Right ventricle myocardium inferior (tissue), 1 donor: ENCODE data around the gene MYCBPAP. TPM values are rescaled to one million over a fixed set of nuclear protein-coding genes. Genes with fewer than 3 reads are reported as not detected.

Source experiments
- ATAC-seq: fragments of 200-7000 bp; cut with Tn5 transposase; one replicate; pipeline ENCODE4 v1.9.1; 2020; ENCODE audit warnings: mild to moderate bottlenecking, moderate library complexity
- DNase-seq: peaks from one replicate; pipeline ENCODE4 v3.0.0; 2021; ENCODE audit errors: missing footprints
- intact Hi-C: fragments of 100-400 bp; cut with DNase I; formaldehyde crosslinking; loops from one replicate; pipeline ENCODE4 v1.11.0; 2022
- total RNA-seq: library from RNA; stranded (reverse); fragmentation: NEBNext Ultra II Directional; extraction: Animal tissue kit (Norgen Biotek cat#: 25700); gene quantifications from one replicate; pipeline ENCODE4 v1.2.1, GENCODE V29; 2021
- donor health status: DM: no; HTN: yes; CAD: no; lungs with severe emphysema.

Gene MYCBPAP
- total RNA-seq, 1 donor from 2014 or later, result 0.81 TPM

DNA sequence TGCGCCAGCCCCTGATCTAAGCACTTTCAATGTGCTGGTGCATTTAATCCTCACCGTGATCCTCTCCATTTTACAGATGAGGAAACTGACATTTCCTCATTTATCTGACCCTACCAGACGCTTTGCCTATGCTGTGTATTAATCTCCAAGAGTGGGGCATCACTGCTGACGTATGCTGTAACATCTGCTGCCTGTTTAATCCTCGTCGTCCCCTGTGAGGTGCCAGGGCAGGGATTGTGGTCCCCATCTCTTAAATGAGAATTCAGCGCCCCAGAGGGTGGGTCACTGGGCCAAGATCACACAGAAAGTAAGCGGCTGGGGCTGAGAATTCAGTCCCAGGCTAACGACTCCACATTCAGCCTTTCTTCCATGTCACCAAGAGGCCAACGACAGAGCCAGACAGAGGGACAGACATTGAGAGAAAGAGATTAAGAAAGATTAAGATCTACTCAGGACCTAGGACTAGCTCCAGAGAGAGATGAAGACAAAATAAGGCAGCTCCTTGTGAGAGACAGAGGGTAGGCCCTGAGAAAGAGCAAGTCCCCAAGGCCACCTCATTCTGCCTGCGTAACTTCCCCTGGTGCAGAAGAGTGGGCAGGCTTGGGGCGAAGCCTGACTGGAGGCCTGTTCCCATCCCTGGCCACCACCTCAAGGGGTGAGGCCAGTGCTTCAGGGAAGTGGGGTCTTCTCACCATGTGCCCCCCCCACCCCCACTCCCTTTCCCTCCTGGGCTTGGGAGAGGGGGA lies 65.8 kb downstream of the MYCBPAP start:
- DNase-seq, result peak; percentile 41
- intact Hi-C loops, result no loop called here
- no peak for ATAC-seq

DNA sequence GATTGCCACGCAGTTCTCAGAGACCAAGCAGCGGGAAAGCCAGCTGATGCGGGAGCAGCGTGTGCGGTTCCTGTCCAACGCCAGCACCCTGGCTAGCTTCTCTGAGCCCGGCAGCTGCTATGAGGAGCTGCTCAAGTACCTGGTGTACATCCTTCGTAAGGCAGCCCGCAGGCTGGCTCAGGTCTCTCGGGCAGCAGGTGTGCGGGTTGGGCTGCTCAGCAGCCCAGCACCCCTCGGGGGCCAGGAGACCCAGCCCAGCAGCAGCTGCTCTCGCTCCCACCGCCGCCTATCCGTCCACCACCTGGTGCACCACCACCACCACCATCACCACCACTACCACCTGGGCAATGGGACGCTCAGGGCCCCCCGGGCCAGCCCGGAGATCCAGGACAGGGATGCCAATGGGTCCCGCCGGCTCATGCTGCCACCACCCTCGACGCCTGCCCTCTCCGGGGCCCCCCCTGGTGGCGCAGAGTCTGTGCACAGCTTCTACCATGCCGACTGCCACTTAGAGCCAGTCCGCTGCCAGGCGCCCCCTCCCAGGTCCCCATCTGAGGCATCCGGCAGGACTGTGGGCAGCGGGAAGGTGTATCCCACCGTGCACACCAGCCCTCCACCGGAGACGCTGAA lies 67.5 kb downstream of the MYCBPAP start:
- peak; percentile 56 for DNase-seq
- intact Hi-C loops, result no loop called here
- no peak for ATAC-seq

DNA sequence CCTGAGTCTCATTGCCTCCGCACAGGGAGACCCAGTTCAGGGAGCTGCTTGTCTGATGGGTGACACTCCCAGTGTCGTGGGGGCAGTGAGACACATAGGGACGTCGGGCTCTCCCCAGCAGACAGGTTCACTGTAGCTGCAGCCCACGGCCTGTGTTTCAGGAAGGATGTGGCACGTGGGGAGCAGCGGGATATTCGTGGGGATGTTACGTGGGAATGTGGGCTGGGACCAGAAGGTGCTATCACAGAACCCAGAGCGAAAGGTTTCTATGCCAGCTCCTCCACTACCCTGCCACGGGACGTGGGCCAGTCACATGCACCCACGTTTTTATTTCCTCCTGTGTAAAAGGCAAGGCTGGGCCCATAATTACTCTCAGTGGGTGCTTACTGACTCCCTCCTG lies 68.6 kb downstream of the MYCBPAP start:
- no peak for ATAC-seq
- DNase-seq, result peak; percentile 42
- intact Hi-C loops, result no loop called here

DNA sequence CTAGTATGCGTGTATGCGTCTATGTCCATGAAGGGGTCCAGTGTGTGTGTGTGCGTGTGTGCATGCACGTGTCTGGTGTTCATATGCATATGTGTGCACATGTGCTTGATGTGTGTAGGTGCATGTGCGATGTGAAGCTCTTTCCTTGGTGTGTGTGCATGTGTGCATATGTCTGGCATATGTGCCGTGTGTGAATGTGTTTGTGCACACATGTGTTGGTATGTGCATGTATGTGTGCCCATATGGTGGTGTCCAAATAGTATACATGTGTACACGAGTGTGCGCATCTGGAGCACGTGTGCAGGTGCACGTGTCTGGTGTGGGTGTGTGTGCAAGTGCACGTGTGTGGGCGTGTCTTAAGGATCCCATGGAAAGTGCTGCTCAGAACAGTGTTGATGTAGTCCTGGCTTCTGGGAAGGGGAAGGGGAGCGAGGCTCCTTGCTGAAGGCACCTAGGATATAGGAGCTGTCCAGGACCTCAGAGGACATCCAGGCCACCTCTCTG lies 69.3 kb downstream of the MYCBPAP start:
- DNase-seq, result peak; percentile 22
- intact Hi-C loops, result no loop called here
- no peak for ATAC-seq

DNA sequence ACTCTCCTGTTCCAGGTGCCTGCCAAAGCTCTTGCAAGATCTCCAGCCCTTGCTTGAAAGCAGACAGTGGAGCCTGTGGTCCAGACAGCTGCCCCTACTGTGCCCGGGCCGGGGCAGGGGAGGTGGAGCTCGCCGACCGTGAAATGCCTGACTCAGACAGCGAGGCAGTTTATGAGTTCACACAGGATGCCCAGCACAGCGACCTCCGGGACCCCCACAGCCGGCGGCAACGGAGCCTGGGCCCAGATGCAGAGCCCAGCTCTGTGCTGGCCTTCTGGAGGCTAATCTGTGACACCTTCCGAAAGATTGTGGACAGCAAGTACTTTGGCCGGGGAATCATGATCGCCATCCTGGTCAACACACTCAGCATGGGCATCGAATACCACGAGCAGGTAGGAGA lies 69.9 kb downstream of the MYCBPAP start:
- ATAC-seq, result no peak
- intact Hi-C loops, result no loop called here
- peak; percentile 21 for DNase-seq

DNA sequence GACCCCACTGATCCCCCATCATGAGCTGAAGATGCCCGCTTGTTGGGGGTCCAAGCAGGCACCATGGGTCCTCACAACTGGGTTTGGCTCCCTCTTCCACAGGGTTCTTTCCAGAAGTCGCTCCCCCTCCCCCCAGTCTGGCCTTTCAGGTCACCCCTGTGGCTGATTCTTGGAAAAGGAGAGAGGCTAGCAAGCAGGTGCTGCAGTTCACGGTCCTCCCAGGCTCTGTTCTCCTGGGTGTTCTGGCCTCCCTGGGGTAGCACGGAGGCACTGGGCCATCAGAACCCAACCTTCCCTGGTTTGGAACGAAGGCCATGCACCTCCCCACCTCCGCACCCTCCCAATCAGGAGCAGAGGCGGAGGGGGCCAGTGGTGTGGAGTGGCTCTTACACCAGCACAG lies 71.2 kb downstream of the MYCBPAP start:
- intact Hi-C loops, result no loop called here
- DNase-seq, result no peak
- no peak for ATAC-seq

DNA sequence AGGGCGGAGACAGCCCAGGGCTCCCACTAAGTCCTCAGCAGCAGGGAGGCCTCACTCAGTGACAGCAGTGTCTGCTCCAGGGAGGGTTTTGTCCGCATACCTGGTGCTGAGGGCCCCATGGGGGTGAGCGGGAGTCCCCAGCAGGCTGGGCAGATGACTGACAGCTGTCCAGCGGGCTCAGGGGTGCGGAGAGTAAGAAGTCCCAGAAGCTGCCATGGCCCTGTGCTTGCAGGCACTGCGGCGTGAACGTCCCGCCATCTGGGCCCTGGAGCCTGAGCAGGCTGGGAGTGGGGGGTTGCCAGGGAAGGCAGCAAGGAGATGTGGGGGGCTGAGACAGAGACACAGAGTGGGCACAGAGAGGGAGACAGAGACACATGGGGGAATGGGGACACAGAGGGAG lies 72.4 kb downstream of the MYCBPAP start:
- DNase-seq (no peak), ATAC-seq (no peak)
- intact Hi-C loops, result no loop called here

Other genes with a start within 250 kb of the MYCBPAP start
- not detected for gene TMEM92, start 234.0 kb upstream of the MYCBPAP start, total RNA-seq
- 16.4 TPM for gene XYLT2, start 162.3 kb upstream of the MYCBPAP start, total RNA-seq
- gene MRPL27, start 135.3 kb upstream of the MYCBPAP start, total RNA-seq, result 85.0 TPM
- gene EME1, start 135.2 kb upstream of the MYCBPAP start, total RNA-seq, result 0.60 TPM
- 24.5 TPM for gene LRRC59, start 110.9 kb upstream of the MYCBPAP start, total RNA-seq
- 22.7 TPM for gene ACSF2, start 82.2 kb upstream of the MYCBPAP start, total RNA-seq
- 0.16 TPM for gene CHAD, start 39.6 kb upstream of the MYCBPAP start, total RNA-seq
- 52.7 TPM for gene RSAD1, start 29.6 kb upstream of the MYCBPAP start, total RNA-seq
- 21.5 TPM for gene EPN3, start 24.3 kb downstream of the MYCBPAP start, total RNA-seq
- 60.4 TPM for gene SPATA20, start 38.7 kb downstream of the MYCBPAP start, total RNA-seq
- 0.38 TPM for gene CACNA1G, start 52.3 kb downstream of the MYCBPAP start, total RNA-seq
- gene ABCC3, start 126.4 kb downstream of the MYCBPAP start, total RNA-seq, result 0.68 TPM
- gene ANKRD40, start 199.5 kb downstream of the MYCBPAP start, total RNA-seq, result 60.9 TPM
- 49.3 TPM for gene LUC7L3, start 211.2 kb downstream of the MYCBPAP start, total RNA-seq